Measurements from ENCODE around the gene GRM7. TPM values are rescaled to one million over a fixed set of nuclear protein-coding genes. Genes with fewer than 3 reads are reported as not detected.

GRM7 gene
- total RNA-seq, 1 donor from 2014 or later, result 0.80 TPM

DNA sequence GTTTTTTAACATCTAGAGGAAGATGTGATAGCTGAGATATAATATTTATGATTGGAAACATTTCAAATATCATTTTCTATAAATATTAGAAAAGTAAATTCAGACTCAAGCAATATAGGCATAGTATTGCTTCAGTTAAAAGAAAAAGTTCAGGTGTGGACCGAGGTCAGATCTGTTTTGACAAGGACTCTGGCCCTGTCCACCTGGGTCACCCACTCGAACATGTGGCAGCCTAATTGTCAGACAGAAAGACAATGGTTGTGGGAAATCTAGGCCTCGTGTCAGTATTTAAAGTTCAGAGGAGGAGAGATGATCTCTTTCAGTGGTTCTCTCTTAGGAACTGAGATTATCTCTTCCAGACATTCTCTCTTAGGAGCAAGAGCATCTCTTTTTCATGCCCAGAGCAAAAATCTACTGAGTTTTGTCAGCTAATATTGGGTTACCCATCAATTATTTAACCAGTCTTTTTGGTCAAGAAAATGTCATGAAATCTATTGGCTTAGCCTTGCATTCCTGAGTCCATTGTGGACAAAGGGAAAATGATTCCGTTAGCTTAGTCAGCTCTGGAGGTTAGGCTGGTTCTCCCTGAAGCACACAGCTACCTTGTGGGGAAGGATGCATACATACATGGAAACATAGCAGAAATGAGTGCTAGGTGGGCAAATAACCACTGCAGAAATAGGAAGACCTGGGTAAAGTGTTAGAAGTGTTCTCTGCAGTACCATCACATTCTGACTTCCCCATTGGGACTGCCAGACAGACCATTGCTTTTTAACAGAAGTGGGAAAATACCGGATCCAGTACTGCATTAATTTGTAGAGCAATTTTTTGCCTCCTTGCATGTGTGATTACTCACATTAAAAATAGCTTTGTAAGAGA, 343.3 kb downstream of the GRM7 start:
- Histone ChIP-seq H3K27ac (no peak overlapping the region), H3F3A (ENCODE audit: low read depth) (no peaks in the 10 kb centered on the region), H3K36me3 (no peaks in the 10 kb centered on the region), H3K9me3 (ENCODE audit: low read depth) (no peaks in the 10 kb centered on the region), H4K20me1 (ENCODE audit: low read depth) (no peaks in the 10 kb centered on the region), H3K27me3 (no peaks in the 10 kb centered on the region), H3K4me1 (no peaks in the 10 kb centered on the region), H3K9ac (no peak overlapping the region), H3K79me2 (ENCODE audit: low read depth) (no peaks in the 10 kb centered on the region), H3K4me2 (no peak overlapping the region), H2AFZ (replicated peaks) (no peak overlapping the region), H3K4me3 (no peak overlapping the region)
- Mint-ChIP-seq H3K4me1 (no peaks in the 10 kb centered on the region), H3K36me3 (no peaks in the 10 kb centered on the region), H3K9me3 (no peaks in the 10 kb centered on the region), H3K27ac (no peak overlapping the region), H3K4me3 (no peak overlapping the region), H3K27me3 (ENCODE audit: insufficient read depth, low read depth) (no peaks in the 10 kb centered on the region)
- no peak for DNase-seq (ENCODE audit: low spot score)
- no peak for TF ChIP-seq EZH2phosphoT487 (IDR thresholded peaks at IDR 0.05)
- no peak for TF ChIP-seq EZH2 (IDR thresholded peaks at IDR 0.05)
- TF ChIP-seq, protein P1, sequence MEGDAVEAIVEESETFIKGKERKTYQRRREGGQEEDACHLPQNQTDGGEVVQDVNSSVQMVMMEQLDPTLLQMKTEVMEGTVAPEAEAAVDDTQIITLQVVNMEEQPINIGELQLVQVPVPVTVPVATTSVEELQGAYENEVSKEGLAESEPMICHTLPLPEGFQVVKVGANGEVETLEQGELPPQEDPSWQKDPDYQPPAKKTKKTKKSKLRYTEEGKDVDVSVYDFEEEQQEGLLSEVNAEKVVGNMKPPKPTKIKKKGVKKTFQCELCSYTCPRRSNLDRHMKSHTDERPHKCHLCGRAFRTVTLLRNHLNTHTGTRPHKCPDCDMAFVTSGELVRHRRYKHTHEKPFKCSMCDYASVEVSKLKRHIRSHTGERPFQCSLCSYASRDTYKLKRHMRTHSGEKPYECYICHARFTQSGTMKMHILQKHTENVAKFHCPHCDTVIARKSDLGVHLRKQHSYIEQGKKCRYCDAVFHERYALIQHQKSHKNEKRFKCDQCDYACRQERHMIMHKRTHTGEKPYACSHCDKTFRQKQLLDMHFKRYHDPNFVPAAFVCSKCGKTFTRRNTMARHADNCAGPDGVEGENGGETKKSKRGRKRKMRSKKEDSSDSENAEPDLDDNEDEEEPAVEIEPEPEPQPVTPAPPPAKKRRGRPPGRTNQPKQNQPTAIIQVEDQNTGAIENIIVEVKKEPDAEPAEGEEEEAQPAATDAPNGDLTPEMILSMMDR (IDR thresholded peaks at IDR 0.05), result no peak

- Mint-ChIP-seq H3K4me1 (no peaks in the 10 kb centered on the region), H3K27me3 (ENCODE audit: insufficient read depth, low read depth) (no peaks in the 10 kb centered on the region), H3K27ac (no peak overlapping the region), H3K36me3 (no peaks in the 10 kb centered on the region), H3K9me3 (no peaks in the 10 kb centered on the region), H3K4me3 (no peak overlapping the region)
- Histone ChIP-seq H2AFZ (replicated peaks) (no peak overlapping the region), H4K20me1 (ENCODE audit: low read depth) (no peaks in the 10 kb centered on the region), H3K79me2 (ENCODE audit: low read depth) (no peaks in the 10 kb centered on the region), H3F3A (ENCODE audit: low read depth) (no peaks in the 10 kb centered on the region), H3K4me2 (no peak overlapping the region), H3K4me1 (no peaks in the 10 kb centered on the region), H3K9ac (no peak overlapping the region), H3K4me3 (no peak overlapping the region), H3K9me3 (ENCODE audit: low read depth) (no peaks in the 10 kb centered on the region), H3K27me3 (no peaks in the 10 kb centered on the region), H3K36me3 (no peaks in the 10 kb centered on the region), H3K27ac (no peak overlapping the region)
- no peak for TF ChIP-seq EZH2 (IDR thresholded peaks at IDR 0.05)
- TF ChIP-seq, protein P1 (IDR thresholded peaks at IDR 0.05), result no peak
- no peak for TF ChIP-seq EZH2phosphoT487 (IDR thresholded peaks at IDR 0.05)
- no peak for DNase-seq (ENCODE audit: low spot score)
Observed at GRCh38 chr3:7204848-7205156, 343.9 kb downstream of the GRM7 start.

GRCh38 chr3:7205535-7205934, 344.6 kb downstream of the GRM7 start:
- no peak overlapping the region for H3K27ac ChIP-seq
- no peak for DNase-seq (ENCODE audit: low spot score)
- Mint-ChIP-seq H3K27ac (no peak overlapping the region), H3K4me3 (no peak overlapping the region), H3K4me1 (no peaks in the 10 kb centered on the region), H3K9me3 (no peaks in the 10 kb centered on the region), H3K36me3 (no peaks in the 10 kb centered on the region), H3K27me3 (ENCODE audit: insufficient read depth, low read depth) (no peaks in the 10 kb centered on the region)
- H3K4me1 ChIP-seq, result no peaks in the 10 kb centered on the region
- H3K9me3 ChIP-seq (ENCODE audit: low read depth), result no peaks in the 10 kb centered on the region
- H3K36me3 ChIP-seq, result no peaks in the 10 kb centered on the region
- no peak overlapping the region for H2AFZ ChIP-seq (replicated peaks)
- H3K4me2 ChIP-seq, result no peak overlapping the region
- no peak overlapping the region for H3K4me3 ChIP-seq
- TF ChIP-seq EZH2phosphoT487 (IDR thresholded peaks at IDR 0.05) (no peak), EZH2 (IDR thresholded peaks at IDR 0.05) (no peak)
- TF ChIP-seq, protein P1 (IDR thresholded peaks at IDR 0.05), result no peak
- H3F3A ChIP-seq (ENCODE audit: low read depth), result no peaks in the 10 kb centered on the region
- no peak overlapping the region for H3K9ac ChIP-seq
- no peaks in the 10 kb centered on the region for H4K20me1 ChIP-seq (ENCODE audit: low read depth)
- H3K27me3 ChIP-seq, result no peaks in the 10 kb centered on the region
- H3K79me2 ChIP-seq (ENCODE audit: low read depth), result no peaks in the 10 kb centered on the region

Data from neural progenitor cell (in vitro differentiated cells).